HepG2 (cell line): Measurements from ENCODE around the gene TRMT112.

Experiments used
- CTCF ChIP-seq: sonication (generic); formaldehyde crosslinking; IDR thresholded peaks from 2 replicates; pipeline ENCODE4 v1.5.0; 2020; ENCODE audit warnings: mild to moderate bottlenecking, missing genetic modification reagents, moderate library complexity
- EZH2 ChIP-seq: conservative IDR thresholded peaks from 2 replicates; pipeline ENCODE4 v1.6.1; 2012; ENCODE audit warnings: mild to moderate bottlenecking, low read depth, low read length, moderate library complexity
- HDAC2 ChIP-seq: sonication (generic); formaldehyde crosslinking; IDR thresholded peaks from 2 replicates; pipeline ENCODE4 v1.4.0; 2020; ENCODE audit warnings: missing genetic modification reagents
- MAZ ChIP-seq, 2 experiments: sonication (generic) in 1 of 2; formaldehyde crosslinking in 1 of 2; IDR thresholded peaks; 2 replicates each; pipeline versions ENCODE4 v1.5.0 to v1.6.1; 2012 to 2020; ENCODE audit warnings: low read depth in 2 of 2, mild to moderate bottlenecking in 2 of 2, borderline replicate concordance in 1 of 2, improper control_type of control experiment in 1 of 2, low read length in 1 of 2, missing genetic modification reagents in 1 of 2, moderate library complexity in 1 of 2
- TEAD3 ChIP-seq: optimal IDR thresholded peaks from 2 replicates; pipeline ENCODE3; 2016; ENCODE audit warnings: borderline replicate concordance
- ZNF326 ChIP-seq: sonication (generic); formaldehyde crosslinking; IDR thresholded peaks from 2 replicates; pipeline ENCODE4 v1.4.0; 2020; ENCODE audit warnings: missing genetic modification reagents, borderline replicate concordance
- ZNF530 ChIP-seq: sonication (generic); formaldehyde crosslinking; IDR thresholded peaks from 2 replicates; pipeline ENCODE4 v1.5.0; 2020; ENCODE audit warnings: low read depth, mild to moderate bottlenecking, missing genetic modification reagents

GRCh38 chr11:64347193-64347867, 30.0 kb upstream of the TRMT112 start:
- TF ChIP-seq ZNF530 (CRISPR knock-in tag): no peak
- TF ChIP-seq HDAC2: no peak
- TF ChIP-seq MAZ (IDR thresholded peaks at IDR 0.05; ENCODE audit: borderline replicate concordance, low read depth, low read length): no peak
- TF ChIP-seq MAZ (CRISPR knock-in tag; IDR thresholded peaks at IDR 0.05; ENCODE audit: low read depth): no peak
- TF ChIP-seq EZH2: no peak
- no peak for TF ChIP-seq TEAD3 (CRISPR knock-in tag)
- no peak for TF ChIP-seq ZNF326
- TF ChIP-seq CTCF: no peak
